HG02852 (cell line): ENCODE measurements around the gene LBHD2.

Experiments used
- ATAC-seq: cut with Tn5 transposase; IDR thresholded peaks from one replicate; pipeline ENCODE4 v1.9.1; 2021; ENCODE audit warnings: mild to moderate bottlenecking, moderate library complexity; ENCODE audit not compliant: unreplicated experiment

The LBHD2 gene

DNA sequence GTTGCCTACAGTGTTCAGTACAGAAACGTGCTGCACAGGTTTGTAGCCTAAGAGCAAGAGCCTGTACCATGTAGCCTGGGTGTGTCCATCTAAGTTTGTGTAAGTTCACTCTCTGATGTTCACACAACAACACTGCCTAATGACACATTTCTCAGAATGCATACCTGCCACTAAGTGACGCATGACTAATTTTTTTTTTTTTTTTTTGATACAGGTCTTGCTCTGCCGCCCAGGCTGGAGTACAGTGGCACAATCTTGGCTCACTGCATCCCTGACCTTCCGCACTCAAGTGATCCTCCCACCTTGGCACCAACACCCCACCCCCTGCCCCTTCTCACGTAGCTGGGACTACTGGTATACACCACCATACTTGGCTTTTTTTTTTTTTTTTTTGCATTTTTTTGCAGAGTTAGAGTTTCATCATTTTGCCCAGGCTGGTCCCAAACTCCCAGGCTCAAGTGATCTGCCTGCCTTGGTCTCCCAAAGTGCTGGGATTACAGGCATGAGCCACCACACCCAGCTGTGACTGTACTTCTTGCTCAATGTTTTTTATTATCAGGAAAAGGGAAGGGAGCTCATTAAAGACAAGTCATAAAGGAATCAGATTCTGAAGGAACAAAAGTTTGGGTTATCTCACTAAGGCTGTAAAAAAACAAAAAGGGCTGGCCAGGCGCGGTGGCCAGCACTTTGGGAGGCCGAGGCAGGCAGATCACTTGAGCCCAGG, 16.6 kb upstream of the LBHD2 start:
- ATAC-seq = no peak

DNA sequence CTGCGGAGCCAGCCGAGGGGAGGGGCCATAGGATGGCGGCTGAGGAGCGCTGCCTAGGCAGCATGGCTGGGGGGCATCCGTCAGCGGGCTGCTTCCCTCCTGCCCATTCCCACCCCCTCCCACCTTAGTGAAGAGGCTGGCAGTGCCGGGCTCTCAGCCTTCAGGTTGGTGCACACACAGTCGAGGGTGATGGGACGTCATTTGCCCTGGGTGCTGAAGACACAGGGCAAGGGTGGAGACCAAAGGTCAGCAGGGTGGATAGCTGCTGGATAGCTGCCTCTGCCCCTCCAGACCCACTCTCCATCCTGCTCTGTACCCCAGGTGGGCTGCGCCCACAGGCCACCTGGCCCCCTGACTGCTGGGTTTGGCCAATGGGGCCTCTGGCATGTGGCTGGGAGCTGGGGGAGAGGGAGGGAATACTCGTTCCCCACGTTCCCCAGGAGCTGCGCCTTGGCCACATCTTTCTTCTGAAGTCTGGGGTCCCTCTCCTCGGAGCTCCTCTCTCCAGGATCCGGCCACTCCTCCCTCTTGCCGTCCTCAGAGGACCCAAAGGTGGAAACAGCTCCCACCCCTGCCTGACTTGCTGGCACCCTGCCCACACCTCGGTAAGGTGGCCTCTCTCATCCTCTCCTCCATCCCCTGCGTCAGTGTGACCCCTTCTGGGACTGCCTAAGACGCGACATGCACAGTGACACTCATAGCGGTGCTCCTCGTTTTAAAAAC, 15.5 kb upstream of the LBHD2 start:
- ATAC-seq = no peak

DNA sequence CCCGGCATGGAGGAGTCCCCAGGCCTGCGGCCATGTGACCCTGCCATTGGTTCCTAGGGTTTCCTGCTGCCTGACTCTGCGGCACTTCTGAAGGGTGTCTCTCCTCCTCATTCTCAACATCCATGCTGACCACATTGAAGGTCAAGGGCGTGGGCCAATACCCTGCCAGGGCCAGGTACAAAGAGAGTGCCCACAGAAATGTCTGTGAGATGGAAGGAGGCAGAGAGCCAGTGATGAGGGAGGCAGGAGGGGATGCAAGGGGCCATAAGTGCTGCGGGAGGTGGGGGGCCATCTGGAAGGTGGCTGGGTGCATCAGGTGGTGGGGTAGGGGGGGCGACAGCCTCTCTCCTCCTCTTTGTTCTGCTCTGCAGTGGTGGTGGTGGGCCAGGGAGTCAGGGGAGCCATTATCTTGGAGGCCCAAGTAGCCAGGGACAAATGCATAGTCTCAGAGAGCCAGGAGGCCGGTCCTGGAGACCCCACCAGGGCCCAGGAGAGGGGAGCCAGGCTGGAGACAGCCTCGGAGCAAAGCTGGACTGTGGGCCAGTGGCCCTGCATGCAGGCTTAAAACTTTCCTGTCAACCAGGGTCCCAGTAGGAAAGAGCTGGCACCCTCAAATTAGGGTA, 13.6 kb upstream of the LBHD2 start:
- ATAC-seq = no peak

DNA sequence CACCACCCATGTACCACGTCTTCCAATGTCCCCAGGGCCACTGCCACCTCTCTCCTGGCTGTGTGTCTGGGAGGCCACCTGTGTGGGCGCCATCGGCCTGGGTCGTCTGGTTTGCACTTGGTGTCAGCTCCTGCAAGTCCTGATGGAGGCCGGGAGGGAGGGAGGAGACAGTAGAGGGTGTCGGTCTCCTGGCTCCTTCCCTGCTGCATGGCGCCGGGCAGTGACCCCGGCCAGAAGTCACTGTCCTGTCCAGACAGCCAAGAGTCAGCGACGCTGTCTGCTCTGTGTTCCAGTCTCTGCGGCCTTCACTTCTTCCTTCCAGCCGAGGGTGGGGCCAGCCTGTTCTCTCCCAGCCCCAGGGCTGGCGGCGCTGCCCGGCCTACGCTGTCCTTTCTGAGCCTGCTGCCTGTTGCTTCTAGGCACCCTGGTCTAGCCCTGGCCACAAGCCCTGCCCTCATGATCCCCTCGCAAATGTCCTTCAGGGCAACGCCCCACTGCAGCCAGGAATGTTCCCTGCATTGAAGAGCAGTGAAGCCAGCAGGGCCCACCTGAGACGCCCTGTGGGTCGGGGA, 13.0 kb upstream of the LBHD2 start:
- ATAC-seq = no peak

DNA sequence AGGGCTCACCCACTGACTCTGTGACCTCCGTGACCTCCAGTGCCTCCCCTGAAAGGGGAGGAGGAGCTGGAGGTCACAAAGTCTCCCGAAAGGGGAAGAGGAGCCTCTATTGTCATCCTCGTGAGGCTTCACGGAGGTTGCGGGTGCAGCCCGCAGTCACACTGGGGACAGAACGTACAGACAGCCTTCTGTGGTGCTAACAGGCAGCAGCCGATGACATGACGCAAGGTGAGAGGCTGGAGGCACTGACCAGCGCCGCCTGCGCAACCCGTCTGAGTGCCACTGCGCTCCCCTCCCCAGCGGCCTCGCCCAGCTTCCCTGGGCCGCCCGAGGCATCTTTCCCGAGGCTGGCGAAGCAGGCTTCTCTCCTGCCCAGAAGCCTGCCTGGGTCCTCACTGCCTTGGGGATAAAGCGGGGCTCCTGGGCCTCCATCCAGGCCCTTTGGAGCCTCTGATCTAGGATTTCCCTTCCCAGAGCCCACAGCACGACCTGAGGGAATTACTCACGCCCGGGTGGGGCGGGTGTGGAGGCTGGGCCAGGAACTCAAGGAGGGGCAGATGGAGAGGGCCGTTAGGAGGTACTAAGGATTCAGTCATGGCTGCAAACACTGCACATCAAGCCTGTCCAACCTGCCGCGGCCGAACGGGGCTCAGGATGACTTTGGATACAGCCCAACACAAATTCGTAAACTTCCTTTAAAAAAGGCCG, 12.3 kb upstream of the LBHD2 start:
- no peak for ATAC-seq

DNA sequence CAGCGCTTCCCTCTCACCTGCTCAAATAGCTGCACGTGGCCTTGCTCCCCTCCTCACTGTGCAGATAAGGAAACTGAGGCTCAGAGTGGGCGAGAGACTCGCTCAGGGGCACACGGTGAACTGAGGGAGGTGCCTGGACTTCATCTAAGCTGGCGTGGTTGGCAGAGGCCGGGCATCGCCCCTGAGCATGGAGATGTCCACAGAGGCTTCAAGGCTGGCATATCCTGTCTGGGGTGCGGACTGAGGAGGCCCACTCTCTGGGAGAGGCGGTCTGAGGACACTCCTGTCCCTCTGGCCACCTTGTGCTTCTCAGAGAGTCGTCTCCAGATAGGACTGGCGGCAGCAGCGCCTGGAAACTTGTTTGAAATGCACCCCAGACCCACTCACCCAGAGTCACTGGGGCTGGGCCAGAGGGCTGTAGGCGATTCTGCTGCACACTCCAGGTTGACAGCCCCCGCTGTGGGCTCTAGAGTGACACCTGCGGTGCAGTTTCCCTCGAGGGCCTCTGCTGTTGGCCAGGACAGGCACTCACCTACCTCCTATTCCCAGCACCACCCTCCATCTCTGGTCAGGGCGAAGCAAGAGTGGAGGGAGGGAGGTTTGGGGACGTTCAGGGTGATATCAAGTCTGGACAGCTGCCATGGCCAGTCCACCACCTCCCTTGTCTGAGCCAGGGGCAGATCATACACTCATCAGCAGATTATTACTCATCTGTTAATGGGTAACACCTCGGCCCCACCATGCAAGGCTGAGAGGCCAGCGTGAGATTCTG, 11.2 kb upstream of the LBHD2 start:
- ATAC-seq = no peak

DNA sequence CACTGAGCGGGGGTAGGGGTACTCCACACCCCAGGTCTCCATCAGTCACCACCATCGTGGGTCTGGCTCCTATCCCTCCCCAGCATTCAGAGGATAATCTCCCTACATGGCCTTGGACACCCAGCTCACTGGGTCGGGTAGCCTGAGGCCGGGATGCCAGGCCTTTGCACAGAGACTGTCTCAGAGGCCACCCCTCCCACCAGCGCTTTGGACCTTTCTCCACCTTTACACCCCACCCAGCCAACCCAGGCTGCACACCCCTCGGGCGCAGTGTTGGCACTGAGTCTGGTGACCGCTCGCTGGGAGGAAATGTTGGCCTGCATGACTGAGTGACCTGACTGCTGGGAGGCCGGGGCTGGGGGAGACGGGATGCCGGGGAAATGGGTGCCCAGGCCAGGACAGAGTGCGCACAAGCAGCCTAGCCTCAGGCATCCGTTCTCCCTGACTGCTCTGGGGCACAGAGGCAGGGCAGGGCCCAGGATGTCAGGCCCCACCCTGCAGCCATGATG, 10.6 kb upstream of the LBHD2 start:
- no peak for ATAC-seq

DNA sequence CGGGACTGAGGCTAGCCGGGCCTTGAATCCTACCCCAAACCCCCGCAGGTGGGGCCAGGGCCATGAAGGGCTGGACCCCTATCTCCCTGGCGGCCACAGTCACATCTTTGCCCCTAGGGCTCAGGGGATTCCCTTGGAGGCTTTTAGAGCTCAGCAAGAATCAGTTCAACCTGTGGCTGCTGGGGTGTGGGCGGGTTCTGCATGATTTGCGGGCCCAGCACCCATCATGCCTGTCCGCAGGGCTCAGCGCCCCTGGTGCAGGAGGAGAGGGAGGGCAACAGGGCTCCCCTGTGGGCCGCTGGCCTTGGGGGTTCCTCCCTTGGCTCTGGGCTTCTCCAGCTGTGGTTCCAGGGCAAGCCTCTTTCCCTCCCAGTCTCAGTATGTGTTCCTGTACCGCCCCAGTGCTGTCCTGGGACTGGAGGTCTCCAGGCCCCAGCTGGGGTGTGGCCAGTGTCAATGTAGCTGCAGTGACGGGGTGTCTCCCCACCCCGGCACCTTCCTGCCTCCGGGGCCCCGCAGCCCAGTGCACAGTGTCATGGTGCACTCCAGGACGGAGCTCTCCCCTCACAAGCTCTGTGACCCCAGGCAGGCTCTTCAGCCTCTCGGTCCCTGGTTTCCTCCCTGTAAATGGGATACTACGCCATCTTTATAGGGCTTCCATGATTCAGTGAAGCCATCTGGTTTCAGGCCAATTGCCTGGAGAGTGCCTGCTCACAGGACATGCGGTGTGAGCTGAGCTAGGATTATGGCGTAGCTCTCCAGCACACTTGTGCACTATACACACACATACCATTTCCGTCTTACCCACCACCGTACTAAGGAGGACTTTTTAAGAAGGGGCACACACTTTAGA, 9.9 kb upstream of the LBHD2 start:
- no peak for ATAC-seq

DNA sequence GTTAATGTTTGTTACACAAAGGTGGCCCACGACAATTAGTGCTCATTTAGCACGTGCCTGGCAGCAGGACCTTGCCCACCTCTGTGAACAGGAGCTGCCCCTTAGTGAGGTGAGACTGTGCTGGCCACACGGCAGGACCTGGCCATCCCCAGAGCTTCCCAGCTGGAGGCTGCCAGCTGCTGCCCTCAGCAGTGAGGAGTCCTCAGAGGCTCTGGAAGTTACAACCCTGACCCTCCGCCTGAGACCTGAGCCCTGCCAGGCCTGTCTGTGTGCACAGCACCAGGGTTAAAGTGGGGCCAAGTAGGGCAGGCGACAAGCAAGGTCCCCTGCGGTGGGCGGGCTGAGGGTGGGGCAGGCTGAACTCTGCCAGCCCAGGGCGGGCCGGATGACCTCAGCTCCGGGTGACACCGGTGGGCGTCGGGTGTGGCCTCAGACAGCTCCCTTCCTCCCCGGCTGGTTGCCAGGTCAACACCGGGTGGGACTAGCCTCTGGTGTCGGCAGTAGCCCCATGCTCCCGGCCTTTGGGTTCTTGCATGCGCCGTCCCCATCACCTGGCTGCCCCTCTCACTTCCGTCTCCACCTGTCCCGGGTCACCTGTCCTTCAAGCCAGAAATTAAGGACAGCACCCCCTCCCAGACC, 9.2 kb upstream of the LBHD2 start:
- no peak for ATAC-seq

DNA sequence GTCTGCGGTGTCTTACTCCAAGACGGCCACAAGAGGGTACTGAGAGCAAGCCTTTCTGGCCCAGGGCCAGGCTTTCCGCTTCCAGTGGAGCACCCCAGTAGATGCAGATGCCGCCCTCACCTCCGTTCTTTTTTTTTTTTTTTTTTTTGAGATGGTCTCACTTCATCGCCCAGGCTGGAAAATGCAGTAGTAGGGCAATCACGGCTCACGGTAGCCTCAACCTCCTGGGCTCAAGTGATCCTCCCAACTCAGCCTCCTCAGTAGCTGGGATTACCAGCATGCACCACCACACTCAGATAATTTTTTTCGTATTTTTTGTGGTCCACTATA, 5.6 kb upstream of the LBHD2 start:
- no peak for ATAC-seq

DNA sequence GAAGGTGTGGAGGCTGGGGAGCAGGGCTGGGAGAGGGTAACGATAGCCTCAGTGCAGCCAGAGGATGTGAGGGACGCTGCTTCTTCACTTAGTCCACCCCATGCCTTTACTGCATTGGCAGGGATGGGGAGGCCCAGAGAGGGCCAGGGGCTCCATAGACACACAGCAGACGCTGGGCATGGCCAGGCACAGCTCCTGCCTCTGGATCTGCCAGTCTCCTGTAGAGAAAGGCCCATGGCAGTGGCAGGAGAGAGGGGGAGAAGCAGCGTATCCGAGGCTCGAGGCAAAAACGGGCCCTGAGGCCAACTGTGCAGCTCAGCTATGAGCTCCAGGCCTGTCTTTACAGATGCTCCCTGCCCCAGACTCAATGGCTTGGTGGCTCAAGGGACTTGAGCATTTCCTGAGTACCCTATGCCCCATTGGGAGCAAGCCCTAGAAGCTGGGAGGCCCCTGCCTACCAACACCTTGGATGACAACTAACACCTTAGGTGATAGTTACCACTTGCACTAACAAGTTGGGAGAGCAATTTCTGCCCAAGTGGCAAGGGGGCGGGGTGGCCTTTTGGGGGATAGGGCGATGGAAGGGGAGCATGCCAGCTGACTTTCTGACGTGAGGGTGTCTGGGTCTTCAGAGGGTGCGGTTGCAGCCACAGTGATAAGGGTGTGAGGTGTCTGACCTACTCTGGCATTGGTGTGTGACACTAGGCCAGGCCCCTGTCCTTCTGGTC, 5.0 kb upstream of the LBHD2 start:
- ATAC-seq = no peak

DNA sequence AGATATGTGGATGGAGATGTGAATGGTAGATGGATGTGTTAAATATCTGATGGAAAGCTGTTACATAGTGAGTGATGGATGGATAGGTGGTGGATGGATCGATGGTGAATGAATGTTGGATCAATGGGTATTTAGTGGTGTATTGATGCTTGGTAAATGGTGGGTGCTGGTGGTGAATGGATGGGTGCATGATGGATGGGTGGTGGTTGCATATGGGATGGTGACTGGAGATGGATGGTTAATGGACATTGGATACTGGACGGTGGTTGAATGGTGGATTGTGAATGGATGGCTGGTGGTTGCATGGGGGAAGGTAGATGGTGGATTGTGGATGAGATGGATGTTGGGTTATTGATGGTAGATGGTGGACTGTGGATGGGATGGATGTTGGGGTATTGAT, 2.1 kb upstream of the LBHD2 start:
- ATAC-seq = no peak

DNA sequence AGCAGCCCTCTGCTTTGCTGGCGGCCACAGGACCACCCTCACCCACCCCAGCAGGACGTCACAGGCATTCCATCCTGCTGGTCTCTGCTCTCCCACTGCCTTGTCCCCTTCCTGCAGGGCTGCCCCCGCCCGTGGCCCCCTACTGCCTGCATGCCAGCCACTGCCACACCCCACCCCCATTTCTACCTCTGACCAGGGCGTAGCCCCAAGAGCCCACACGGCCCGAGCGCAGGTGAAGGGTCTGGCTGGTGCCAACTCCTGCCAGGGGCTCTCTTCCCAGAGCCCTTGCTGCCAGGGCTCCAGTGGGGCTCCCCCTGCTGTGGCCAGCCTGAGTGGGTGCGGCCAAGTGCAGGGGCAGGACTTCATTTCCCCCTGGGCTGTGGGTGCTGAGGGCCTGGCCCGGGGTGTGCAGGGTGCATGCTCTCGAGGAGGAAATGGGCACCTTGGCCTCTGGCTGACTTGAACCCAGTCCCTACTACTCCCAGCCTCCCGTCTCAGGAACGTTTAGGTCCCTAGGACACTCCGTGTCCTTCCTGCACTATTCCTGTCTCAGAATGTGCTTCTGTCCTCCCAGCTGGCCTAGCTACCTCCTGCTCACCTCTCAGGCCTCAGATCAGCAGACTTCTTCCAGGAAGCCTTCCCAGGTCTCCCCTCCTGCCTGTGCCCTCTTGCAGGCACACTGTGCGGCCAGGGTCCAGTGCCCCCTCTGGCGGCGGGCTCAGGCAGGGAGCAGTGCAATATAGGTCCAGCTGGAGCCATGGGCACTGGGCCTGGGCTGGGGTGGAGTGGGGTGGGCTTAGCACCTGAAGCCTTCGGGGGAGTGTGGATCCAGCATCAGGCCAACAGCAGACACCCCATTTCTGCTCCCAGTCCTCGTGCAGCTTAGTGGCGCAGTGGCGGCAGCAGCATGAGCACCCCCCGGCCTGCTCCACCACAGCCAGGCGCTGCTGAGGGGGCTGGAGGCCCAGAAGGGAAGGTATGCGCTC, 1.4 kb downstream of the LBHD2 start:
- no peak for ATAC-seq

DNA sequence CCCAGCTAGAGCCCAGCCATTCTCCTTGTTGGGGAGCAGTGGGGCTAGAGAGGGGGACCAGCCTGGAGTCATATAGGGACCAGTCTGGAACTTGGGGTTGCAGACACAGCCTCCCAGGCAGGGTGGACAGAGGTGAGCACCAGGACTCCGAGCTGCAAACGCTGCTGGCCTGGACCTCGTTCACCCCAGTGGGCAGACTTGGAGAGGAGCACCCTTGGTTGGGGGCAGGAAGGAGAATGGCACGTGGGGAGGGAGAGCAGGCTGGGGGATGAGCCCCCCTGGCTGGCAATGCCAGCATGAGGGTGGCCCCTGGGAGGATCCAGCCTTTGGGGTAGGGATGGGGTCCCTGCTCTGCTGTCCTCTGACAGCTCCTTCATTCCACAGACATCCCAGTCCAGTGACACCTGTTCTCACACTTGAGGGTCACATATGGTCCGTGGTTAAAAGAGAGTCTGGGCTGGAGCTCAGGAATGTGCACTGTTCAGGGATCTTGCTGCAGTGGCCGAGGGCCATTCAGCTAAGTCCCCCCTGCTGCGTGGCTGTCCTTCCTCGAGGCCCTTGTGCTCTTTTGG, 2.8 kb downstream of the LBHD2 start:
- no peak for ATAC-seq

DNA sequence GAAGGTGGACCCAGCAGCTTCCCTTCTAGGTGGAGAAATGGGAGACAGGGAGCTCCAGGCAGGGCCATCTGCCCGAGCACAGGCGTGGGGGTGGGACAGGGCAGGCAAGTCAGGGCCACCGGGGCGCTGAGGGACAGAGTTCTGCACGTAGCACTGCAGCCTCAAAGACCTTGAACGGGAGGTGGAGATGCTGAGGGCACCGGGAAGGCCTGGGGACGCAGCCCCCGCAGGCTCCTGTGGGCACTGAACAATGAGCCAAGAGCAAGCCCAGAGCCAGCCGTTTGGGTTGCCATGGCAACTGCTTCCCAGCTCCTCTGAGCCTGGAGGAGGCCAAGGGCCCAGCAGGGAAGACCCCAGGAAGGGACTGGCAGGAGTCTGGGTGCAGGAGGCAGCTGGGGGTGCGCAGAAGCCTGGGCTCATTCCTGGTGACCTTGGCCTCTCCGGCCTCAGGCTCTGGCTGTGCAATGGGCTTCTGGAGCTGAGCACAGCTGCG, 3.4 kb downstream of the LBHD2 start:
- no peak for ATAC-seq

DNA sequence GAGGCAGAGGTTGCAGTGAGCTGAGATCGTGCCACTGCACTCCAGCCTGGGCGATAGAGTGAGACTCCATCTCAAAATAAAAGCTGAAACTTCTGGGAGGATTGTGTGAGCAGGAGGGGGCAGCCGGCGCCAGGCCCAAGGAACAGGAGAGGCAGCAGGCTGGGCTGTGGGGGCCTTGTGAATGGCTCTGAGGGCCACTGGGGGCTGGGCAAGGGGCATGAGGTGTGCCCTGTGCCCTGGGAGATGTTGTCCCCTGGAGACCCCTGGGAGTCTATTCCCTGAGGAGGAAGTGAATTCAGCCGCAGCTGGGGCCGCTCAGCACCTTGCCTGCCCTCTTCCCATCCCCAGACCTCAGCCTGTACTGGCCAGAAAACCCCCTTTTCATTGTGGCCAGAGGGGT, 4.9 kb downstream of the LBHD2 start:
- no peak for ATAC-seq
